ENCODE data around the gene NFKBIB.
"Not testable (repeated sequence)": the region's sequence is repeated elsewhere in the genome, so short reads cannot be mapped to it uniquely, and the experiment has no call there.

NFKBIB gene, protein sequence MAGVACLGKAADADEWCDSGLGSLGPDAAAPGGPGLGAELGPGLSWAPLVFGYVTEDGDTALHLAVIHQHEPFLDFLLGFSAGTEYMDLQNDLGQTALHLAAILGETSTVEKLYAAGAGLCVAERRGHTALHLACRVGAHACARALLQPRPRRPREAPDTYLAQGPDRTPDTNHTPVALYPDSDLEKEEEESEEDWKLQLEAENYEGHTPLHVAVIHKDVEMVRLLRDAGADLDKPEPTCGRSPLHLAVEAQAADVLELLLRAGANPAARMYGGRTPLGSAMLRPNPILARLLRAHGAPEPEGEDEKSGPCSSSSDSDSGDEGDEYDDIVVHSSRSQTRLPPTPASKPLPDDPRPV

DNA sequence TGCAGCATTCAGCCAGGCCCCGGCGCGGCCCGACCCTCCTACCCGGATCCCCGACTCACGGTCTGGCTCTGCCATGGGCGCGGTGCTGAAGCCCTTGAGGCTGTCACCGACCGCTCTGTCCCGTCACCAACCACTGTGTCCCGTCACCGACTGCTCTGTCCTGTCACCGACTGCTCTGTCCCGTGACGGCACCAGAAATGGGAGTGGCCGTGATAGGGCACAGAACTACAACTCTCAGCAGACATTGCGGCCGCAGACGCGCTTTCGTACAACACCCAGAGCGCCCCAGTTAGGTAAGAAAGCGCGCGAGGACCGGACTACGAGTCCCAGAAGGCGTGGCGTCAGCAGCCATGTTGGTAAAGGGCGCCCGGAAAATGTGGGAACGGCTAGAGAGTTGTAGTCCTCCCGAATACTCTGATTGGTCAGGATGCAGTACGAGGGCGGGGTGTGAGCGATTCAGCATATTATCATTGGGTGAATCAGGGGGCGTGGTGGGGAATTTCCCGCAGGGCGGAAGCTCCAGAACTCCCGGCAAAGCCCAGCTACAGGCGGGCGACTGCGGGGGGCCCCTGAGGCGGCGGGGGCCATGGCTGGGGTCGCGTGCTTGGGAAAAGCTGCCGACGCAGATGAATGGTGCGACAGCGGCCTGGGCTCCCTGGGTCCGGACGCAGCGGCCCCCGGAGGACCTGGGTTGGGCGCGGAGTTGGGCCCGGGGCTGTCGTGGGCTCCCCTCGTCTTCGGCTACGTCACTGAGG lies at the start of gene NFKBIB, which contains the start of gene SIRT2:
Gene NFKBIB, plus strand, starts transcription at position 523 of the 755 bp plus-strand sequence. Its CDS starts 64 bp downstream, at position 587.
Gene SIRT2, minus strand, starts transcription at position 172 of the 755 bp plus-strand sequence. Its CDS starts 97 bp downstream, at position 75.
- in situ Hi-C loops (cut with MboI; ENCODE audit: low sequenced_read_pairs) = loop anchor here (25.0 kb wide), 1 partner anchor 487 kb away; the partner anchor contains the start of gene FAM98C

DNA sequence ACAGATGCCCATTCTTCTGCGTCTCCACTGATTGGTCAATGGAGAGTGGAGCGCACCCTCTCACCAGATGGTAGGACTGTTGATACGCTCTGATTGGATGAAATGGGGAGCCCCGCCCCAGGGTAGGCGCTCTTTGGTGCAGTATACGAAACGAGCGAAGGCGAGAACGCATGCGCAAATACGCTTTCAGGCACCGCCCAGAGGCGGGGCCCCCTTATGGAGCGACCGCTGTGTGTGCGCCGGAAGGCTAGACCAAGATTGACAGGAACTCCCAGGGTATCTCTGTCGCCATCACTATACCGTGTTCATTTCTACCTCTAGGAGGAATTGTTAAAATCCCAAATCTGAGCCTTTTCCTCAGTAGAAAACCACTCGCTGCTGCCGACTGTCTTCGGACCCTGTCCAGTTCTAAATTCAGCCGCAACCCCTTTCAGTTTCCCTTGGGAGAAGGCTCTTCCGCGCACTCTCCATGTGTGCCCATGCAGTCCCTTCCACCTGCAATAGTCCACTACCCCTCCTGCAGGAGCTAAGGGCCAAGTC lies 49.3 kb upstream of the NFKBIB start:
- in situ Hi-C loops (cut with MboI; ENCODE audit: low sequenced_read_pairs) = no loop called here

DNA sequence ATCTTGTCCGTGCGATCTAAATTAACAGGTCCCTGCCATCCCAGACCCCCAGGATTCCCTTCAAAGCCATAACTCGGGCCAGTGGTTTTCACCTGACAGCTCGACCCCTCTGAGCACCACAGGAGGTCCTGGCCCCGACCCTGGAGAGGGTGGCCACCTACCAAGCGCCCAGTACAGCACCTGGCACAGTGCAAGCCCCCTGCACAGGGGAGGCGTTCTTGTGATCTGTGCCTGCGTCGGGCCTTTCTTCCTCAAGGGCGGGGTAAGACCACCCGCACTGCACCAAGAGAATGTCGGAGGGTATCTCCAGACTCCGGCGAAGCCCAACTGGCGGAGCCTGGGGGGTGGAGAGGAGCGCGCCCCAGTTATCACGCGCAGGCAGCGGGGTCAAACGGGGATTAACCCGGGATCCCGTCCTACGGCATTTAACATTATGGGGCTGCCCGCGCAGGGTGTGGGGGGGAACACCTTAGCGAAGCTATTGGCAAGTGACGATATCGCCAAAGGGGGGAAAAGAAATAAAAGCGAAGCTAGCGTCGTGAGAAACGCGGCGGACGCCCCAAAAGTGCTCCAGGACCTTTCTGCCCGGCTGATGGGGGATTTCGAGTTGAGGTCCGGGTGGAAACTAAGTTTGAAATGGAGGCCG lies 48.7 kb upstream of the NFKBIB start:
- in situ Hi-C loops (cut with MboI; ENCODE audit: low sequenced_read_pairs) = no loop called here

DNA sequence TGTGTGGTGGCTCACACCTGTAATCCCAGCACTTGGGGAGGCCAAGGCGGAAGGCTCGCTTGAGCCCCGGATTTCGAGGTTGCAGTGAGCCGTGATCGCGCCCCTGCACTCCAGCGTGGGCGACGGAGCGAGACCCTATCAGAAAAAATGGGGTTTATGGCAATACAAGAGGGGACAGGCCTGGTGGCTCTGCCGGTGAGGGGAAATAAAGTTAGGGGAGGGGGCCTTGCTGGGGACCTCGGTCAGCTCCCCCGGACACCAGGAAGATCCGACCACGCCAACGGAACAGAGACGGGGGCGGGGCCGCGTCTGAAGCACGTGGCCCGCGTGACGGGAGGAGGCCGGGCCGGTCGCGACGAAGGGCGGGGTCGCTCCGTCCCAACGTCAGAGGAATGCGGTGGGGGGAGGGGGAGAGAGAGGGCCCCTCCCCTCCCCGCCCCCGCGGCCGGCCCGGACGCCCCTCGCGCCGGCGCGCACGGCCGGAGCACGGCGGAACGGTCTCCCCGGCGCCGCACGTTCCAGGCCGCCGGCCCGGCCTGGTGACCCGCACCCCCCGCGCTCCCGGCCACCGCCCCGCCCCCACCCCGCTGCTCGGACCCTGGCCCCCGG lies 48.0 kb upstream of the NFKBIB start:
- in situ Hi-C loops (cut with MboI; ENCODE audit: low sequenced_read_pairs) = no loop called here

DNA sequence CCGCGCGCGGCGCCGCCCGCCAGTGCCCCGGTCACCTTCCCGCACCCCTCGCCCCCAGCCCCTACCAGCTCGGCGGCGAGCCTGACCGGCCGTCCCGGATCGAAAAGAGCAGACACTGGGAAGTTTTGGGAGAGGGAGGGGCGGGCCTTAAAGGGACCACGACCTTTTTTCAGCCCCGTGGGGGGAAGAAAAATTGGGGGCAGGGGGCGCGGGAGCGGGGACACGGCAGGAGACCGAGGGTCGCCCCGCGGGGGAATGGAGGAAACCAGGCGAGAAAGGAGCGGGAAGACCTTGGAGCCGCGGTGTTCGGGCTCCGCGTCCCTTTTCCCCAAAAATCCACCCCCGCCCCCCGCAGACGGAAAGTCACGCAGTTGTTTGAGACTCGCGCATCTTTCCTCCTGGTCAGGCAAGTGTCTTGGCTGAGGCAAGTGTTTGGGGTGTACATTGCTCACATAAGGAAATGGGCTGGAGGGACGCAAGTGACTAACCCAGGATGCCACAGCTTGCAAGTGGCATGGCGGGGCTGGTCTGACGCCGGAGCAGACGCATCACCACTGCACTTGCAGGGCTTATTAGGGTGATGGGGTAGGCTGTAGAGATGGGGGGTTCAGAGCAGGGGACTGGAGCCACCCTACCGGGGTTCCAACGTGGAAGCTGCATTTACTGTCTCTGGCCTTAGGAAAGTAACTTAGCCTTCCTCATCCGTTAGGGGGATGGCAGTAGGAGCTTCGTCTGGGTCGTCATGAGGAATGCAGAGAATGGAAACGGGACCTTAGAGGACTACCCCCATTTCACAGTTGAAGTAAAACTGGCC lies 47.3 kb upstream of the NFKBIB start:
- in situ Hi-C loops (cut with MboI; ENCODE audit: low sequenced_read_pairs) = no loop called here

DNA sequence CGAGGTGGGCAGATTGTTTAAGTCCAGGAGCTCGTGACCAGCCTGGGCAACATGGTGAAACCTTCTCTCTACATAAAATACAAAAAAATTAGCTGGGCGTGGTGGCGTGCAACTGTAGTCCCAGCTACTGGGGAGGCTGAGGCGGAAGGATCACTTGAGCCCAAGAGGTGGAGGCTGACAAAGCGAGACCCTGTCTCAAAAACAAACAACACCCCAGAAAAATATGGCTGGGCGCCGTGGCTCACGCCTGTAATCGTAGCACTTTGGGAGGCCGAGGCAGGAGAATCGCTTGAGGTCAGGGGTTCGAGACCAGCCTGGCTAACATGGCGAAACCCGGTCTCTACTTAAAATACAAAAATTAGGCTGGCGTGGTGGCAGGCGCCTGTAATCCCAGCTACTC lies 46.6 kb upstream of the NFKBIB start:
- in situ Hi-C loops (cut with MboI; ENCODE audit: low sequenced_read_pairs) = no loop called here

DNA sequence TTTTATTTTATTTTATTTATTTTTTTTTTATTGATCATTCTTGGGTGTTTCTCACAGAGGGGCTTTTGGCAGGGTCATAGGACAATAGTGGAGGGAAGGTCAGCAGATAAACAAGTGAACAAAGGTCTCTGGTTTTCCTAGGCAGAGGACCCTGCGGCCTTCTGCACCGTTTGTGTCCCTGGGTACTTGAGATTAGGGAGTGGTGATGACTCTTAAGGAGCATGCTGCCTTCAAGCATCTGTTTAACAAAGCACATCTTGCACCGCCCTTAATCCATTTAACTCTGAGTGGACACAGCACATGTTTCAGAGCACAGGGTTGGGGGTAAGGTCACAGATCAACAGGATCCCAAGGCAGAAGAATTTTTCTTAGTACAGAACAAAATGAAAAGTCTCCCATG lies 44.8 kb upstream of the NFKBIB start:
- in situ Hi-C loops (cut with MboI; ENCODE audit: low sequenced_read_pairs) = not testable (repeated sequence)

DNA sequence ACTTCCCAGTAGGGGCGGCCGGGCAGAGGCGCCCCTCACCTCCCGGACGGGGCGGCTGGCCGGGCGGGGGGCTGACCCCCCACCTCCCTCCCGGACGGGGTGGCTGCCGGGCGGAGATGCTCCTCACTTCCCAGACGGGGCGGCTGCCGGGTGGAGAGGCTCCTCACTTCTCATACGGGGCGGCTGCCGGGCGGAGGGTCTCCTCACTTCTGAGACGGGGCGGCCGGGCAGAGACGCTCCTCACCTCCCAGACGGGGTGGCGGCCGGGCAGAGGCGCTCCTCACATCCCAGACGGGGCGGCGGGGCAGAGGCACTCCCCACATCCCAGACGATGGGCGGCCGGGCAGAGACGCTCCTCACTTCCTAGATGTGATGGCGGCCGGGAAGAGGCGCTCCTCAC lies 44.0 kb upstream of the NFKBIB start:
- in situ Hi-C loops (cut with MboI; ENCODE audit: low sequenced_read_pairs) = not testable (repeated sequence)

DNA sequence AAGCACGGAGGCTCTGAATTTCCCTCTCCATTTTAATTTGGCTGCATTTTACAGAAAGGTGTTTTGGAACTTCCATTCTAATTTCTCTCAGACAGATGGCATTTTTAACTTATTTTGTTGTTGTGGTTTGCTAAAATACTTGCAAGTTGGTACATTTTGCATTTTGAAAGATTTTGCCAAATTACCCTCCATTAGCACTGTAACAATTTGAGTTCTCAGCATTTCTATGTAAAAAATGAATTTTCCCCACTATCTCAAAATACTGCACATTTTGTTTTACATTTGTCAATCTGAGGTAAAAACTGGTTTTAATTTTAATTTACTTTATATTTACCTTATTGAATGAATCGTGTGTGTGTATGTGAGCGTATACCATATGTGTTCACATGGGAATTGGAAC lies 43.0 kb upstream of the NFKBIB start:
- in situ Hi-C loops (cut with MboI; ENCODE audit: low sequenced_read_pairs) = no loop called here

DNA sequence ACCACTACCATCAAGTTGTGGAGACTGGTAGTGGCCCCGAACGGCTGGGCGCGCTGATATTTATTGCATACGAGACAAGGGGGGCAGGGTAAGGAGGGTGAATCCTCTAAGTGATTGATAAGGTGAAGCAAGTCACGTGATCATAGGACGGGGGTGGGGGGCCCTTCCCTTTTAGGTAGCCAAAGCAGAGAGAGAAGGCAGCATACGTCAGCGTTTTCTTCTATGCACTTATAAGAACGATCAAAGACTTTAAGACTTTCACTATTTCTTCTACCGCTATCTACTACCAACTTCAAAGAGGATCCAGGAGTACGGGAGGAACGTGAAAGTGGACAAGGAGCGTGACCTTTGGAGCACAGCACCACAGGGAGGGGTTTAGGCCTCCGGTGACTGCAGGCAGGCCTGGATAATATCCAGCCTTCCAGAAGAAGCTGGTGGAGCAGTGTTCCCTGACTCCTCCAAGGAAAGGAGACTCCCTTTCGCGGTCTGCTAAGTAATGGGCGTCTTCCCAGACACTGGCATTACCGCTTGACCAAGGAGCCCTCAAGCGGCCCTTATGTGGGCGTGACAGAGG lies 40.1 kb upstream of the NFKBIB start:
- in situ Hi-C loops (cut with MboI; ENCODE audit: low sequenced_read_pairs) = not testable (repeated sequence)

DNA sequence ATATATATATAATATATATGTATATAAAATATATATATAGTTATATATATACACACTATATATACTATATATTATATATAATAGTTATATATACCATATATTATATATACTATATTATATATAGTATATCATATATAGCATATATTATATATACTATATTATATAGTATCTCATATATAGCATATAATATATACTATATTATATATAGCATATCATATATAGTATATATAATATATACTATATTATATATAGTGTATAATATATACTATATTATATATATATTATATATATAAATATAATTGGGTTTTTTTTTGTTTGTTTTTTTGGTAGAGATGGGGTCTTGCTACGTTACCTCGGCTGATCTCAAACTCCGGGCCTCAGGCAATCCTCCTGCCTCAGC lies 38.4 kb upstream of the NFKBIB start:
- in situ Hi-C loops (cut with MboI; ENCODE audit: low sequenced_read_pairs) = no loop called here

DNA sequence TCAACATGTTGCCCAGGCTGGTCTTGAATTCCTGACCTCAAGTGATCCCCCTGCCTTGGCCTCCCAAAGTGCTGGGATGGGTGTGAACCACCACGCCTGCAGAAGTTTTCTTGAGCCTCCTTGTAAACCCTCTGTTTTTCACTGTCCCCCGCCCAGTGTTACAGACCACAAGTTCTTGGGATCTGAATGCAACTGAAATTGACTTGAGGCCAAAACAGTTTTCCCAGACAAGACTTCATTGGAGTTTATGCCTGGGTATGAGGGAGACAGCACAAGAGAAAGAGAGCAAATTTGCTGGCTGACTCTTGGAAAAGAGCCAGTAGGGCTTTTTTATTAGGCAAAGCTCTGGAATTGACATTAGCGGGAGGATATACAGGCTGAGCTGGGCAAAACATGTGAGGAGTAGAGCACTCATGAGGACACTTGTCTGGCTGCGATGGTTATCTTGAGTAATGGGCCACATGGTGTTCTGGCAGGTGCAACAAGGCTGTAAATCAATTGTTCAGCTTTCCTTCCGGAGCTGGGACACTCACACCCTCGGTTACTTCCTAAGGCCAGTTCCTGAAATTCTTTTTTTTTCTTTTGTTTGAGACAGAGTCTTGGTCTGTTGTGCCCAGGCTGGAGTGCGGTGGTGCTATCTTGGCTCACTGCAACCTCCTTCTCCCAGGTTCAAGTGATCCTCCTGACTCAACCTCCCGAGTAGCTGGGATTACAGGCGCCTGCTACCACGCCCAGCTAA lies 37.3 kb upstream of the NFKBIB start:
- in situ Hi-C loops (cut with MboI; ENCODE audit: low sequenced_read_pairs) = no loop called here

DNA sequence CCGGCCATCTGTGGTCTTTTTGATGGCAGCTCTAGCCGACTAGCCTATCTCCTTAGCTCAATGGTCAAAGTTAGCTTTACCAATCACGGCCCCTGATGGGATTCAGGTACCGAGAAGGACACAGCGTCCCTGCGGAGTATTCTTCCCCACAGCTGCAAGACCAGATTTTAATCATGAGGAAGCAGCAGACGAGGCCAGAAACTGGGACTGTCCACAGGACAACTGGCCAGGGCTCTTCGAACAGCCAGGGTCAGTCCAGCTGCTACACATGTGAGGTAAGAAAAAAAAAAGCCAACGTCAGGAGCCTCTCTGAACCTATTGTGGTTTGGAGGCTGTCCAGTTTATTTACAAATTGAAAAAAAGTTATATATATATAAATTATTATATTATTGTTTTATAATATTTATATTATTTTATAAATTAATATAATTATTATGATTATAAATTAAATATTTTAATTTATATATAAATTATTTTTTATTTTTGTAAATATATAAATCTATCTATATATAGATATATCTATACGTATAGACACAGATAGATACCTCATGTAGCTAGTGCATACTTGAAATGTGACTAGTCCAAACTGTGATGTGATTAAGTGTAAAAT lies 32.5 kb upstream of the NFKBIB start:
- in situ Hi-C loops (cut with MboI; ENCODE audit: low sequenced_read_pairs) = no loop called here

DNA sequence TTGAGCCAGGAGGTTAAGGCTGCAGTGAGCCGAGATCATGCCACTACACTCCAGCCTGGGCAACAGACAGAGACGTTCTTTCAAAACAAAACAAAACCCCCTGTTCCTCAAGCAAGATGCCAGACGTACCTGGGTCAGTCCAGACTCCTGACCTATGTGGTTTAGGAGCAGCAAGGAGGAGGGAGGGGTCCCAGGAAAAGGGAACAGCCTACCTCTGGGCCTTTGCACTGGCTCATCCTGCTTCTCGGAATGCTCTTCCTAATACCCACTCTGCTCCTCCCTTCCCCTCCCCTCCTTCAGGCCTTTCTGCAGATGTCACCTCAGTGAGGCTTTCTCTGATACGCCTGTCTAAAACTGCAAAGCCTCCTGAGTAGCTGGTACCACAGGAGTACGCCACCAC lies 31.2 kb upstream of the NFKBIB start:
- in situ Hi-C loops (cut with MboI; ENCODE audit: low sequenced_read_pairs) = no loop called here

DNA sequence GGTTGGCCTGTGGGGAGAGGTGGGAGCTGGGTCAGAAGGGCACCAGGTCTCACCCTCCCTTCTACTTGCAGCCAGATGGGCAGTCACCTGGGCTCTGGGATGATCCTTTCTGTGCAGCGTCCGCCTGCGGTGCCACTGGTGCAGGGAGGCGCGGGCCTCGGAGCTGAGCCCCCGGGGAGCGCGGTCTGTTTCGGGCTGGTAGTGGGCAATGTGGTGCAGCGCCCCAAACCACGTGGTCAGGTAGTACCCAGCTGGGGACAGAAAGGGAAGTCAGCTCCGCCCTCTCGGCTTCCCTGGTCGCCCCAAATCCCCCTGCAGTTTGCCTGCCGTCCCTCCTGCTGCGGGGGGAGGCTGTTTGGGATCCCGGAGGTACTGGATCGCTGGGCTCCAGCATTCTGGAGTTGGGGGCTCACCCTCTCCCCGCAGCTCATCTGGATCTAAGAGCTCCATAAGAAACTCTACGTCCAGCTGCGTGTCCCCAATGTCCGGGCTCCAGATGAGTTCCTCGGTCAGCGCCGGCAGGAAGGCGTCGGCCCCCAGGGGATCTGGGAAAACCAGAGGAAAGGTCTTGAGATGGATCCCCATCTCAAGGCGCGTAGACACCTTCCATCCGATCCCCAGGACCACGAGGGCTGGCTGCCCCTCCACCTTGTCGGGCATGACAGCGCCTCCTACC lies 30.5 kb upstream of the NFKBIB start:
- in situ Hi-C loops (cut with MboI; ENCODE audit: low sequenced_read_pairs) = no loop called here

DNA sequence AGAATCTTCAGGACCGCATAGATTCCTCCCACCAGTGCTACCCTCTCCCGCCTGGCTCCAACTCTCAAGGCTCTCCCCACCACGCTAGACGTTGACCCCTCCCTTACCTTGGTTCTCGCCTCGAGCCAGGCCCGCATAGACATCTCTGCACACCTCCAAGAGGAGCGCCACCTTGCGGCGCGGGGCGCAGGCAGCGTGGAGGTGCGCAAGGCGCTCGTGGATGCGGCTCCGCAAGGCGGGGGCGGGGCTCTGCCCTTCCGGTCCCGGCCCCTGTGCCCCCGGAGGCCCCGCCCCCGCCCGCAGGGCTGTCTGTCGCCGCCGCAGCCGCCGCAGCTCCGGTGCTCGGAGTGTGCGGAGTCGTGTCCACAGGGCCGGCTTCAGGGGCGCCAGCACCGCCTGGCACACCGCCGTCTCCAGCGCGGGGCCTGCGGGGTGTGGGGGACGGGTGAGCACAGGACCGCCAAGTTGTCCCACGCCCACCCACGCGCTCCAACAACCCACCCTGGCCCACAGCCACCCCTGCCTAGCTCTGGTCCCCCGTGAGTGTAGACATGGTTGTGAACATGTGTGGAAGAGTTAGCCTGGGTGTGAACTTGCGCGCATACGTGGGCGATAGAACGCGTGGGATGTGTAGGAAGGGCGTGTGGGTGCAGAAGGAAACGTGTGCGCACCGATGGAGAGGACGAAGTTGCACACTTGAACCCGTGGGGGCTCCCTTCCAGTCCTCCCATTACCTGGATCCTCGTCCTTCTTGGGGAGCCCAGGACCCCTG lies 29.7 kb upstream of the NFKBIB start:
- in situ Hi-C loops (cut with MboI; ENCODE audit: low sequenced_read_pairs) = no loop called here

DNA sequence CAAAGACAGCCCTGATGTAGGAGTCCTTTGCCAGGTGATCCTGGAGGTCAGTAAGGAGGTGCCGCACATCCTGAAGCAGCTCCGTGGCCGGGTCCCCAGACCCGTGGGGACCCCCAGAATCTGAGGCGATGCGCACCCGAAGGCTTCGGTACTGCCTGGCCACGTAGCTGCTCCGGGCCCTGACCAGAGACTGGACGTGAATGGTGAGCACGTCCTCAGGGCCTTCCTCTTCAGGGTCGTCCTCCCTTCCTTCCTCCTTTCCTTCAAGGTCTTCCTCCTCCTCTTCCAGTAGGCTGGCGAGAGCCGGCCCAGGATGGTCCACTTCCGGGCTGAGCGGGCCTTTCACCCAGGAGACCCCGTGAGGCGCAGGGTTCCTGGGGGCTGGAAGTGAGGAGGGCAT lies 29.2 kb upstream of the NFKBIB start:
- in situ Hi-C loops (cut with MboI; ENCODE audit: low sequenced_read_pairs) = no loop called here

Data from HL-60/S4 treated with retinoic acid at 250 ng/mL for 4 days and 3 days (cell line).